Measurements from ENCODE around the gene TMEM209. TPM values are rescaled to one million over a fixed set of nuclear protein-coding genes. Genes with fewer than 3 reads are reported as not detected.
"Not testable (repeated sequence)": the region's sequence is repeated elsewhere in the genome, so short reads cannot be mapped to it uniquely, and the experiment has no call there.

Gene TMEM209
- total and polyA plus RNA-seq, 3 experiments from 2014 or later = 43.1 to 55.7 (median 52.1) TPM

DNA sequence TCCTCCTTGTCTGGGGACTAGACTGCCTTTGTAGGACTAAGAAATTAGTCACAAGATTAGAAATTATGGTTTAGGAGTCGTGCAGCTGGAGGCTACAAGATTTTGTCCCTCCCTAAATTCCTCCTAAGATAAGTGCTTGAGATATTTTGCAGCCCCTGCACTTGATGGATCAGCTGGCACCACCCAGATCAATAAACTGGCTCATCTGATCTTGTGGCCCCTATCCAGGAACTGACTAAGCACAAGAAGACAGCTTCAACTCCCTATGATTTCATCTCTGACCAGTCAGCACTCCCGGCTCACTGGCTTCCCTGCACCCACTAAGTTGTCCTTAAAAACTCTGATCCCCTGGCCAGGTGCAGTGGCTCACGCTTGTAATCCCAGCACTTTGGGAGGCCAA, 19.7 kb upstream of the TMEM209 start:
- H3K27me3 Mint-ChIP-seq, CTCF ChIA-PET: not testable (repeated sequence)

DNA sequence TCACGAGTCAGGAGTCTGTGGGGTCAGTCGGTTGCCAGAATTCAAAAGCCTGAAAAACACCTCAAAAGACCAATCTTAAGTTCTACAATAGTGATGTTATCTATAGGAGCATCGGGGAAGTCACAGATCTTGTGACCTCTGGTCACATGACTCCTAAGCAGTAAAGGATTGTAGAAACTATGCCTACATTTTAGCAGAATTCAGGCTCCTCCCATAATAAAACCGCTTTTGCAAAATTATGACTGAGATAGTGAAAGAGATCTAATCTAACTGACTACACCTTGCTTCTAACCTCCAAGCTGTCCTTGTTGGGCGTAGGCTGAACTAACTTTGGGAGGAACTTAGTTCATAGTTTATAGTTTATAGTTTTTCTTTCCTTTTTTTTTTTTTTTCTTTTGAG, 19.0 kb upstream of the TMEM209 start:
- H3K36me3 ChIP-seq (ENCODE audit: insufficient read depth, low read length) = no peaks in the 10 kb centered on the region
- no peaks in the 10 kb centered on the region for H3K9me3 ChIP-seq (ENCODE audit: low read length)
- no peak overlapping the region for H3K4me3 ChIP-seq (ENCODE audit: low read length)
- no peaks in the 10 kb centered on the region for H3K4me1 ChIP-seq (ENCODE audit: insufficient read depth, low read length)
- Mint-ChIP-seq H3K36me3 (no peaks in the 10 kb centered on the region), H3K4me3 (no peak overlapping the region), H3K4me1 (no peaks in the 10 kb centered on the region), H3K27me3 (peaks cover 5 to 12% of the 10 kb centered on the region in 2 donors), H3K9me3 (no peaks in the 10 kb centered on the region), H3K27ac (no peak overlapping the region)
- ChIA-PET POLR2A (no interaction called here), CTCF (no interaction called here)
- DNase-seq = no peak
- no peak overlapping the region for H3K27ac ChIP-seq (ENCODE audit: low read depth, low read length)
- H3K27me3 ChIP-seq (ENCODE audit: insufficient read depth, low read length, poor library complexity, severe bottlenecking) = no peaks in the 10 kb centered on the region

More for the DNA sequence above, 19.7 kb upstream of the TMEM209 start:
- H3K4me3 ChIP-seq (ENCODE audit: low read length); H3K27ac Mint-ChIP-seq; DNase-seq; H3K27me3 ChIP-seq (ENCODE audit: insufficient read depth, low read length, poor library complexity, severe bottlenecking); H3K9me3 Mint-ChIP-seq; H3K4me1 ChIP-seq (ENCODE audit: insufficient read depth, low read length); H3K9me3 ChIP-seq (ENCODE audit: low read length); H3K36me3 ChIP-seq (ENCODE audit: insufficient read depth, low read length); H3K36me3 Mint-ChIP-seq; H3K4me1 Mint-ChIP-seq; H3K4me3 Mint-ChIP-seq; H3K27ac ChIP-seq (ENCODE audit: low read depth, low read length); POLR2A ChIA-PET: not testable (repeated sequence)

DNA sequence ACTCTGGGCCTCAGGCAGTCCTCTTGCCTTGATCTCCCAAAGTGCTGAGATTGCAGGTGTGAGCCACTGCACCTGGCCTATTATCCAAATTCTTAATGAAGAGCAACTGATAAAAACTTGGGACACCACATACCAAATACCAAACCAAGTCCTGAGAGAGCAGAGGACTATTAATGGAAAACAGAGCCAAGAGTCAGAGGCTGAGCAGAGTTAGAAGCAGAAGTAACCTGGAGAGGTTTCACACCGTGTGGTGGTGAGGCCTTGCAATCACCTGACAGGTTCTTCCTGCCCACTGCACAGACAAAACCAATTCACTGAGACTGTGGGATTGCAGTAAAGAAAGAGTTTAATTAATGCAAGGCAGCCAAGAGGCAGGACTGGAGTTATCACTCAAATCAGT, 18.4 kb upstream of the TMEM209 start:
- Histone ChIP-seq H3K4me3 (ENCODE audit: low read length) (no peak overlapping the region), H3K4me1 (ENCODE audit: insufficient read depth, low read length) (no peaks in the 10 kb centered on the region), H3K9me3 (ENCODE audit: low read length) (no peaks in the 10 kb centered on the region), H3K27me3 (ENCODE audit: insufficient read depth, low read length, poor library complexity, severe bottlenecking) (no peaks in the 10 kb centered on the region), H3K36me3 (ENCODE audit: insufficient read depth, low read length) (no peaks in the 10 kb centered on the region), H3K27ac (ENCODE audit: low read depth, low read length) (no peak overlapping the region)
- DNase-seq = no peak
- CTCF ChIA-PET = no interaction called here
- H3K4me3 Mint-ChIP-seq = no peak overlapping the region
- H3K36me3 Mint-ChIP-seq = no peaks in the 10 kb centered on the region
- H3K27me3 Mint-ChIP-seq = peaks cover 5 to 12% of the 10 kb centered on the region in 2 donors
- H3K4me1 Mint-ChIP-seq = no peaks in the 10 kb centered on the region
- H3K27ac Mint-ChIP-seq = no peak overlapping the region
- no peaks in the 10 kb centered on the region for H3K9me3 Mint-ChIP-seq
- POLR2A ChIA-PET = no interaction called here

DNA sequence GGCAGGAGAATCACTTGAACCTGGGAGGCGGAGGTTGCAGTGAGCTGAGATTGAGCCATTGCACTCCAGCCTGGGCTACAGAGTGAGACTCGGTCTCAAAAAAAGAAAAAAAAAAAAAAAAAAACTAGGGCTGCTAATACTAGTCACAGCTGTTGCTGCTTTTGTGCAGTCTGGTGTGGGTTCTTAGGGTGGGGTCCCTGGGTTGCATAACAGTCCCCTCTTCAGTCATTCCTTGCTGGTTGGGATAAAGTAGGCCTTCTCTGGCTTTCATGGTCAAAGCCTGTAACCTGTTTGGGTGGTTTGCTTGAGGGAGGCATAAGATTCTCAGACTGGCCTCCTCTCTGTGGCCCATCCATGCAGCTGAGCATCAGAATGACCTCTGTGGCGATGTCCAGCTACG, 16.5 kb upstream of the TMEM209 start:
- H3K4me1 Mint-ChIP-seq = no peaks in the 10 kb centered on the region
- DNase-seq = no peak
- H3K9me3 ChIP-seq (ENCODE audit: low read length) = no peaks in the 10 kb centered on the region
- H3K27me3 ChIP-seq (ENCODE audit: insufficient read depth, low read length, poor library complexity, severe bottlenecking) = no peaks in the 10 kb centered on the region
- H3K27me3 Mint-ChIP-seq = peaks cover 5 to 12% of the 10 kb centered on the region in 2 donors
- H3K4me3 ChIP-seq (ENCODE audit: low read length) = no peak overlapping the region
- CTCF ChIA-PET = no interaction called here
- no peak overlapping the region for H3K27ac ChIP-seq (ENCODE audit: low read depth, low read length)
- H3K27ac Mint-ChIP-seq = no peak overlapping the region
- H3K4me1 ChIP-seq (ENCODE audit: insufficient read depth, low read length) = no peaks in the 10 kb centered on the region
- H3K9me3 Mint-ChIP-seq = no peaks in the 10 kb centered on the region
- H3K4me3 Mint-ChIP-seq = no peak overlapping the region
- H3K36me3 Mint-ChIP-seq = no peaks in the 10 kb centered on the region
- POLR2A ChIA-PET = no interaction called here
- H3K36me3 ChIP-seq (ENCODE audit: insufficient read depth, low read length) = no peaks in the 10 kb centered on the region

DNA sequence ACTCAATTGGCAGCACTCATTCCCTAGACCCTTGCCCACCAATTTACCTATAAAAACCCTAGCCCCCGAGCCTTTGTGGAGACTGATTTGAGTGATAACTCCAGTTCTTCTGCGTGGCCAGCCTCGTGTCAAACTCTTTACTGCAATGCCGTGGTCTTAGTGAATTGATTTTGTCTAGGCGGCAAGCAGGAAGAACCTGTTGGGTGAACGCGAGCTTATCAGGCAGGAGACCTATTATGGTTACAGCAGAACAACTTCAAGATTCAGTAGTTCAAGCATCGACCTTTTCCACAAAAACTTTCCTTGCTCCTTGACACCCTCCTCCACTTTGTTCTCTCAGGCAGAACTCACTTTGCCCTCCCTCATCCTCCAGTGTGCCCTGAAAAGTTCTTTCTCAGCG, 14.7 kb upstream of the TMEM209 start:
- H3K27ac ChIP-seq (ENCODE audit: low read depth, low read length) = no peak overlapping the region
- CTCF ChIA-PET = no interaction called here
- H3K9me3 ChIP-seq (ENCODE audit: low read length) = no peaks in the 10 kb centered on the region
- no peak overlapping the region for H3K4me3 ChIP-seq (ENCODE audit: low read length)
- POLR2A ChIA-PET = no interaction called here
- Mint-ChIP-seq H3K27ac (no peak overlapping the region), H3K9me3 (no peaks in the 10 kb centered on the region), H3K27me3 (peaks cover 12% of the 10 kb centered on the region in 2 donors), H3K36me3 (no peaks in the 10 kb centered on the region), H3K4me3 (no peak overlapping the region), H3K4me1 (no peaks in the 10 kb centered on the region)
- no peak for DNase-seq
- H3K27me3 ChIP-seq (ENCODE audit: insufficient read depth, low read length, poor library complexity, severe bottlenecking) = no peaks in the 10 kb centered on the region
- no peaks in the 10 kb centered on the region for H3K36me3 ChIP-seq (ENCODE audit: insufficient read depth, low read length)
- no peaks in the 10 kb centered on the region for H3K4me1 ChIP-seq (ENCODE audit: insufficient read depth, low read length)

DNA sequence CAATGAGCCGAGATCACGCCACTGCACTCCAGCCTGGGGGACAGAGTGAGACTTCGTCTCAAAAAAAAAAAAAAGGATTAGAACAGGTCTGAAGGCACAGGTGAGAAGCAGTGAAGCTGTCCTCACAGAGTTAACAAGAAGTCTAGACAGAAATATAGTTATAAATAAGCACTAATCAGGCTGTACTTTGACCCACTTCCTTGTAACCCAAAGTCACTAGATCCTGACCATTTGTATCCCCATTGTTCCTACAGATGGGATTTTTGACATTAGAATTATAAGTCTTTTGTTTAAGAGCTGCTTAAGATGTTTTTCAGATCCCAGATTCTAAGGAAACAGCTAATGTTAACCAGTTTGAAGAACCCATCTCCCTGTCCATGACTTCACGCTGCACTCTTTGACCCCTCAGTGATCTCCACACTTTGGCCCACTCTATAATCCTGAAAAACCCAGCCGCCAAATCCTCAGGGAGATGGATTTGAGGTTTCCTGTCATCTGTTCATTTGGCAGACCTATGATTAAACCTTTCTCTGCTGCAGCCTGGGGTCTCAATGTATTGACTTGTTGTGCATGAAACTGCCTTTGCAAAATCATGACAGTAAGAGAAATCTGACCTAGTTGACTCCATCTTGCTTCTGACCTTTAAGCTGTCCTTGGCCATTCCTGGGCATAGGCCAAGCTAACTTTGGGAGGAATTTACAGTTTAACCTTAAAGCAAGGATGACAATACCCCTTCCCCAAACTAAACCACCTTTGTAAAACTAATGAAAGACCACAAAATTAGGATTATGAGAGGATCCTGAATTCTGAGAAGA, 13.8 kb upstream of the TMEM209 start:
- POLR2A ChIA-PET = no interaction called here
- CTCF ChIA-PET = no interaction called here

DNA sequence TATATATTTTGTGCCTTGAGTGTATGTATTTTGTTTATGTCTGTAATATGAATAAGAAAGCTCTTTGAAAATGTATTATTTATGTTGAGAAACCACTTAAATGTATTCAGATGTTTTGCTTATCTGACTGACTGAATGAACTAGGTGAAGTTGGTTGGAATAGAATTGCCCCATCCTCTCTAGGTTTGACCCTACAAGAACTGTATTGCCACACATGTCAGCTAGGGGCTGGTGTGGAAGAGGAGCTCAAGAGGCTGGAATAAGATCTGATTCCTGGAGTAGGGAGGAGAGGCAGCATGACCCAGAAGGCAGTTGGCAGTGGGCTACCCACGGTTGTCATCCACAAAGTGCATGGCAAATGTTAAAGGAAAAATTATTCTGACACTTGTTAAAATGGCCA, 11.5 kb upstream of the TMEM209 start:
- POLR2A ChIA-PET = no interaction called here
- Mint-ChIP-seq H3K27me3 (peaks cover 18 to 35% of the 10 kb centered on the region in 2 donors), H3K27ac (peak overlapping the region in 1 of 8 donors; percentile 81), H3K9me3 (no peaks in the 10 kb centered on the region), H3K4me3 (no peak overlapping the region), H3K4me1 (no peaks in the 10 kb centered on the region), H3K36me3 (no peaks in the 10 kb centered on the region)
- no peaks in the 10 kb centered on the region for H3K27me3 ChIP-seq (ENCODE audit: insufficient read depth, low read length, poor library complexity, severe bottlenecking)
- no peaks in the 10 kb centered on the region for H3K4me1 ChIP-seq (ENCODE audit: insufficient read depth, low read length)
- H3K4me3 ChIP-seq (ENCODE audit: low read length) = no peak overlapping the region
- CTCF ChIA-PET = no interaction called here
- H3K9me3 ChIP-seq (ENCODE audit: low read length) = no peaks in the 10 kb centered on the region
- H3K27ac ChIP-seq (ENCODE audit: low read depth, low read length) = no peak overlapping the region
- no peak for DNase-seq
- no peaks in the 10 kb centered on the region for H3K36me3 ChIP-seq (ENCODE audit: insufficient read depth, low read length)

More for the DNA sequence above, 13.8 kb upstream of the TMEM209 start:
- Mint-ChIP-seq H3K27me3 (peaks cover 14 to 18% of the 10 kb centered on the region in 2 donors), H3K27ac (no peak overlapping the region), H3K36me3 (no peaks in the 10 kb centered on the region), H3K4me1 (no peaks in the 10 kb centered on the region), H3K9me3 (no peaks in the 10 kb centered on the region), H3K4me3 (no peak overlapping the region)
- Histone ChIP-seq H3K4me1 (ENCODE audit: insufficient read depth, low read length) (no peaks in the 10 kb centered on the region), H3K27ac (ENCODE audit: low read depth, low read length) (no peak overlapping the region), H3K4me3 (ENCODE audit: low read length) (no peak overlapping the region), H3K27me3 (ENCODE audit: insufficient read depth, low read length, poor library complexity, severe bottlenecking) (no peaks in the 10 kb centered on the region), H3K9me3 (ENCODE audit: low read length) (no peaks in the 10 kb centered on the region), H3K36me3 (ENCODE audit: insufficient read depth, low read length) (no peaks in the 10 kb centered on the region)
- no peak for DNase-seq

DNA sequence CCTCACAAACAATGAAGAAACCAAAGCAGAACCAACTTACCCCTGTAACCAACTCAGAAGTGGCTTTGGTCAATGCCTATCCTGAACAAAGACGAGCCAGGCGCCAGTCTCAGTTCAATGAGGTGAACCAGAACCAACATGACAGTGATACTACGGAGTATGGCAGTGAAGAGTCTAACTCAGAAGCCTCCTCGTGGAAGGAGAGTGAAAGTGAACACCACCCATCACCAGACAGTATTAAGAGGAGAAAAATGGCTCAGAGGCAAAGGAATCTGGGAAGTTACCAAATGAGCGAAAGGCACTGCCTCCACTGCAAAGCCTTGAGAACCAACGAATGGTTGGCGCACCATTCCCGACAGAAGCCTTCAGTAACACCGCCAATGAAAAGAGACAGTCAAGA, 10.8 kb upstream of the TMEM209 start:
- H3K27ac Mint-ChIP-seq = peak overlapping the region in 1 of 8 donors; percentile 0
- Histone ChIP-seq H3K4me1 (ENCODE audit: insufficient read depth, low read length) (no peaks in the 10 kb centered on the region), H3K27ac (ENCODE audit: low read depth, low read length) (no peak overlapping the region), H3K9me3 (ENCODE audit: low read length) (no peaks in the 10 kb centered on the region), H3K4me3 (ENCODE audit: low read length) (no peak overlapping the region), H3K36me3 (ENCODE audit: insufficient read depth, low read length) (no peaks in the 10 kb centered on the region), H3K27me3 (ENCODE audit: insufficient read depth, low read length, poor library complexity, severe bottlenecking) (no peaks in the 10 kb centered on the region)
- H3K4me3 Mint-ChIP-seq = no peak overlapping the region
- POLR2A ChIA-PET = no interaction called here
- peaks cover 18 to 32% of the 10 kb centered on the region in 2 donors for H3K27me3 Mint-ChIP-seq
- no peaks in the 10 kb centered on the region for H3K9me3 Mint-ChIP-seq
- CTCF ChIA-PET = no interaction called here
- H3K4me1 Mint-ChIP-seq = no peaks in the 10 kb centered on the region
- no peak for DNase-seq
- no peaks in the 10 kb centered on the region for H3K36me3 Mint-ChIP-seq
